Superior temporal gyrus (tissue), 1 donor: ENCODE results near the gene DGUOK.
"Not testable (repeated sequence)": the region's sequence is repeated elsewhere in the genome, so short reads cannot be mapped to it uniquely, and the experiment has no call there.

Experiments
- DNase-seq: peaks from one replicate; pipeline ENCODE4 v3.0.0-alpha.2; 2016; ENCODE audit errors: extremely low spot score

DGUOK gene

DNA sequence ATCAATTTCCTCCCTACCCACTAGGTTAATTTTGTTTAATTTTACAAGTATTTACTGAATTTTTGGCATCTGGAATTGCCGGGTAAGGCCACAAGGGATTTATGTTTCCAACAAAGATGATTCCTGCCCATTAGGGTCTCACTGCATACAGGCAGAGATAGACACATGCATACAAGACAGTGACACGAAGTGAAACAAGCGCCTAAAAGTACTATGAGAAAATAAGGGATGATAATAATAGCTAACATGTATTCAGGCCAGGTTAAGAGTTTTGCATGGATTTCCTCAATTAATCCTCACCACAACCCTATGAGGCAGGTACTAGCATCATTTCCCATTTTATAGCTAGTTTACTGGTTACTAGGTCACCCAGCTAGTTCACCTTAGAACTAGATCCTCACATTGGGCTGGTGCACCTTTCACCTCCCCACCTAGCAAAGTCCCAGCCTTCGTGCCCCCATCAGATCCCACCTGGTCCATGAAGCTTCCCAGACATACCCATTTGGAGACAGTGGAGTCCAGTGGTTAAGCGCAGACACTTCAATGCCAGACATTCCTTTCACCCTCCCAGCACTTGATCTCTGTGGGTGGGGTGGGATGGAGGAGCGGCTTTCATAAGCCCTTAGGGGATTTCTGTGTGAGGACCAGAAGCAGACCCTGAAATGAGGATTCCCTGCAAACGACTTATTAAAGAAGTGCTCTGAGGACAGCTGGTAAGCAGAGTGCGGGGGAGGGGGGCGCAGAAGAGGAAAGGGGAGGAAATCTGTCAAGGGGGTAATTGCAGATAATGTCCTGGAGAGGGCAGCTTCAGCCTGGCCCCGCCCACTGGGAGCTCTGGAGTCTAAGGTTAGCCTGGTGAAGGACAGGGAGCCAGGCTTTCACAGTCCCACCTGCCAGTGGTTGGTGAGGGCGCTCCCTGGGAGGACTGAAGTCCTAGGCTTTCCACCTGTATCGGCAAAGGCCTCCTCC, 5.8 kb upstream of the DGUOK start:
- DNase-seq, result no peak

GRCh38 chr2:73921581-73921980, 5.1 kb upstream of the DGUOK start:
- DNase-seq, result no peak

- DNase-seq, result no peak
These were observed 4.0 kb upstream of the DGUOK start for GRCh38 chr2:73922681-73923080.

DNA sequence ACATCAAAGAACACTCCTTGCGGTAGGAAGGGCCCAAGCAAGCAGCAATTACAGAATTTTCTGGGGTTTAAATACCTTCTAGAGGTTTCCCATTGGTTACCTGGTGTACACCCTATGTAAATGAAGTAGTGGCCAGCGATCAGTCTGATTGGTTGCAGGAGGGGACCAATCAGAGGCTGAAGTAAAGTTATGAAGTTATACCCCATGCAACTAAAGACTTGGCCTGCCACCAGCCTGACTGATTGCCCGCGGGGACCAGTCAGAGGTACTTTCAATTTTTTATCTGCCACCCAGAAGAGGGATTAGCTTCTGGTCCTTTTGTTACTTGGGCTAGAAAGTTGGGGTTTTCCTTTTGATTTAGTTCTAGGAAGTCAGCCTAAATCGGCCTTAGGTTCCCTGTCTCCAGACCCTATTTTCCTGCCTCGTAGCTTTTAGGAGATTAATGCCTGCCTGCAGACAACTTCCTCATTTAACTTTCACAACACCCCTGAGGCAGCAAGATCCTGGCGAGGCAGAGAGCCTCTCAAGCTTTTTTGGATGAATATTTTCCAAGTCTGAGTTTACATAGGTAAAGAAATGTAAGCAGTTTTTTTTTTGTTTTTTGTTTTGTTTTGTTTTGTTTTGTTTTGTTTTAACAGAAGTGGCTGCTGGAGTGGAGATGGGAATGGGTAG, 1.5 kb upstream of the DGUOK start:
- DNase-seq, result no peak

GRCh38 chr2:73925853-73926492, 707 bp upstream of the DGUOK start:
- no peak for DNase-seq

GRCh38 chr2:73927344-73927743, 664 bp downstream of the DGUOK start:
- no peak for DNase-seq

- DNase-seq, result no peak
These were observed 2.3 kb downstream of the DGUOK start for GRCh38 chr2:73928963-73929347.

GRCh38 chr2:73930386-73930785, 3.7 kb downstream of the DGUOK start:
- no peak for DNase-seq

DNA sequence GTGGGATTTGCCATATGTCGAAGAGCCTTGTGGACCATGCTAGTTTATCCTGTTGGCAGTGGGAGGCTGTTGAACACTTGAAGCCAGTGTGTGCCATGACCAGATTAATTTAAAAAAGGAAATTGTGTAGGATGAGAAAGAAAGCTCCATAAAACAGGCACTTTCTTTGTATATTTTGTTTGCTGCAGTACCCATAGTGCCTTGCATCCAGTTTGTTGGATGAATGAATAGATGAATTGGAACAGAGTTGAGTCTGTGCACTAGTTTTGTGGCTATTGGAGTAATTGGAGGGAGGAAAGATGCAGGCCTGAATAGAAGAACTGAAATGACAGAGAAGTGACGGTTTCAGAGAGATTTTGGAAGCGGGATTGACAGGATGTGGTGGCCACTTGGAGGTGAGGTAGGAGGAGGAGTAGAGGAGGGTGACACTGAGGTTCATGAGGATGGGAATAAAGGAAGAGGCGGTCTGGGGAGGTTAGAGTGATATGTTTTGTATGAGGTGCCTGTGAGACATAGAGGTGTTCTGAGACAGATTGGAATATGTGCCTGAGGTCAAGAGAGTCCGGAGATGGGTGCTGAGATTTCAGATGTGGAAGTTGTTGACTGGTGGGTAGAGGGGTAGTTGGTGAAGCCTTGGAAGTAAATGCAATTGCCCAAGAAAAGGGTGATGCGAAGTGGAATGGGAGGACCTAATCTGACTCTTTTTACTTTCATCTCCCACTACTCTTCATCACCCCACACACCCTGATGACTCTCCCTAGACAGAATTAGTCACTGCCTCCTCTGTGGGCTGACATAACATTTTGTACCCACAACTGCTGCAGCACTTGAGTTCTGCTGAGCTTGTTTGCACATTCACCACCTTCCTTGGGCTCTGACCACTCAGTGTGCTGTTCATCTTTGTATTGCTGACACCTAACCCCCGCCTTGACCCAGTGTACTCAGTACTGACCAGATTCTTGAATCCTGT, 5.1 kb downstream of the DGUOK start:
- no peak for DNase-seq

GRCh38 chr2:73933194-73933593, 6.5 kb downstream of the DGUOK start:
- DNase-seq, result no peak

DNA sequence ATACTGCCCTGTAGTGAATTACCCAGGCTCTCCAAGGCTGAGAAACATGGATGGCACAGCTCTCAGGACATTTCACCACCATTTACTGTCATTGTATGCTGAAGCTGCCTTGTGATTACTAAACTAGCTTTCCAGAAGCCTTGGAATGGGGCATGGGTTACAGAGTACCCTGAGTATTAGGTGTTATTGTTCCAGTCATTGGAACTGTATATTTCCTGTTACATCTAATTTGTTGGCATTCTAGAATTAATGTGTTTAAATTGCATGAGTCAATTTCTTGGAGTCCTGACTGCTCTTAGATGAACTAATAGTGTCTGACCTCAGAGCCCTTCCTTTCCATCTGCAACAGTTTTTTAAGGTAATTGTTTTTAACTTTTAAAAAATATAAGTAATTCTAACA, 9.0 kb downstream of the DGUOK start:
- DNase-seq, result no peak

GRCh38 chr2:73937103-73937885, 10.6 kb downstream of the DGUOK start:
- no peak for DNase-seq

DNA sequence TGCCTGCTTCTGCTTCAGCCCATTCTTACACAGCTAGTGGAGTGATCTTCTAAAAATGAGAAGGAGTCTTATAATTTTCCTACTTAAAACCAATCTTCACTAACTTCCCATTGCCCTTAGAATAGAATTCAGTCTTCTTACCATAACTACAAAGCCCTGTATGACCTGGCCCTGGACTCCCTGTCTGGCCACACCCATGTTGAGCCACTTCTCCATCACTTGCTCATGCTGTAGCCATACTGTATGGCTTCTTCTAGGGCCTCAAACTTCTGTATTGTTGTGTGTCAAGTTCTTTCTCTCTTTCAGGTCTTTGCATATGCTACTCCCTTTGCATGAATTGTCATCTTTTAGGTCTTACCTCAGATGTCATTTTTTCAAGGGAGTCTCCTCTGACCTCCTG, 11.2 kb downstream of the DGUOK start:
- no peak for DNase-seq

GRCh38 chr2:73938718-73939352, 12.2 kb downstream of the DGUOK start:
- no peak for DNase-seq

DNA sequence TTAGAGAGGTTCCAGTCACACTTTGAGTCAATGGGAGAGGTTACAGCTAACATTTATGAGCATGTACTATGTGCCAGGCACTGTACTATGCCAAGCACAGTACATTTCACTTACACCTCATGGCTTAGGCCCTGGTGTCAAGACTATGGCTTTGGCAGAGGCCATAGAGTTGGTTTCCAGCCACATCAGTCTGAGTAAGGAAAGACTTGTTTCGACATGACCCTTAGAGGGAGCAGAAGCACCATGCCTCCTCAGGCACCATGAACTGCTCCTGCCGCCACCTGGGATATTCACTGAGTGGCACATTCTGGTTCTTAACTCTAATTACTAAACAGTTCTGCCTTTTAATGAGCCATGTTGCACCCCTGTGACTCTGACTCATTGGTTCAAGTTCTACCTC, 12.7 kb downstream of the DGUOK start:
- no peak for DNase-seq

- not testable (repeated sequence) for DNase-seq
These were observed 13.4 kb downstream of the DGUOK start for GRCh38 chr2:73940066-73940465.

- DNase-seq, result no peak
These were observed 16.0 kb downstream of the DGUOK start for GRCh38 chr2:73942664-73943063.

GRCh38 chr2:73944714-73945113, 18.0 kb downstream of the DGUOK start:
- no peak for DNase-seq

DNA sequence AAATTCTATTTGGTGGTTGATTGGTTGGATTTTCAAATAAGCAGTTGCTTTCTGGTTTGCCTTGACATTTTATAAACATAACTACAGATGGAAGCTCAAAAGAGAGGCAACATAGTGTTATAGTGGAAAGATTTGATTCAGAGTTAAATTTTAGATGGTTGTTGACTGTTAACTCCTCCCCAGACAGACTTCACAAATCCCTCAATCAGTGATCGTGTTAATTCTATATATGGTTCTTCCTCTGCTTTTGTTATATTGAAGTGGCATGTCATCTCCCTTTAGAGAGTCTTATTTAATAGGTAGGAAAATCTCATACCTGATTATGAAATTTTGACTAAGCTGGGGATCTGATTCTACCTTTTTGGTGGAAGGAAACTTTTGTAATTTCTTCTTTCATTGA, 19.5 kb downstream of the DGUOK start:
- no peak for DNase-seq

GRCh38 chr2:73946666-73947065, 20.0 kb downstream of the DGUOK start:
- DNase-seq, result no peak
